ENCODE results near the gene TUBB8B. TPM values are rescaled to one million over a fixed set of nuclear protein-coding genes. Genes with fewer than 3 reads are reported as not detected.
"Not testable (repeated sequence)": the region's sequence is repeated elsewhere in the genome, so short reads cannot be mapped to it uniquely, and the experiment has no call there.

TUBB8B gene
- polyA plus RNA-seq, 1 donor (not counting 4 experiments of a cell fraction or from before 2014, with no cell fraction given) = 0.30 TPM

DNA sequence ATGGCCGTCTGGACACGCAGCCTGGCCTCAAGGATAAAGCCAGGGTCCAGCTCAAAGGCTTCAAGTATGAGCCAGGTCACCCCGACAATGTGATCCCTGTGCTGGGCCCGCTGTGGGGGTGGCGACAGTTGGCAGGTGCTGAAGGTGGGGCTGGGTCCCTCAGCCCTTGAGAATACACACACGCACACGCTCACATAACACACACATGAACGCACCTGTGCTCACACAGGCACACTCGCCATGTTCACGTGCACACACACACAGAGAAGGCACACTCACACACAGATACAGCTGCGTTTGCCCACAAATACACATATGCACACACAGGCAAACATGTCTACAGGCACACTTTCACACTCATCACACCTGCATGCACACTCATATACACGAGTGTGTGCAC, 35.4 kb upstream of the TUBB8B start:
- H3K27me3 ChIP-seq (ENCODE audit: control insufficient read depth, extremely low read depth, insufficient read depth, low read length); H3K4me3 ChIP-seq (ENCODE audit: control insufficient read depth in 2 of 3, extremely low read depth in 1 of 3, insufficient read depth in 2 of 3, low read depth in 1 of 3, low read length in 3 of 3); H3K79me2 ChIP-seq (ENCODE audit: control insufficient read depth, insufficient read depth, low read length); dilution Hi-C loops (cut with MboI; ENCODE audit: extremely low pct_ligation_motif_present, low sequenced_read_pairs); H3K4me2 ChIP-seq (ENCODE audit: control insufficient read depth, extremely low read depth, insufficient read depth, low read depth, low read length); DNase-seq (ENCODE audit: low read depth, low spot score); FAIRE-seq; H4K20me1 ChIP-seq (ENCODE audit: control insufficient read depth, extremely low read depth, insufficient read depth, low read length); H3K4me1 ChIP-seq (ENCODE audit: control insufficient read depth, extremely low read depth, insufficient read depth, low read length); H3K27ac ChIP-seq (ENCODE audit: control insufficient read depth, insufficient read depth, low read length); H3K9me1 ChIP-seq (ENCODE audit: control insufficient read depth, extremely low read depth, insufficient read depth, low read length); H3K9ac ChIP-seq (ENCODE audit: control insufficient read depth, extremely low read depth, insufficient read depth, low read length); H3K36me3 ChIP-seq (ENCODE audit: control insufficient read depth in 2 of 2, extremely low read depth in 1 of 2, insufficient read depth in 2 of 2, low read length in 2 of 2); H3K9me3 ChIP-seq (ENCODE audit: control insufficient read depth, low read depth, low read length); H2AFZ ChIP-seq (ENCODE audit: control insufficient read depth, low read length): not testable (repeated sequence)

DNA sequence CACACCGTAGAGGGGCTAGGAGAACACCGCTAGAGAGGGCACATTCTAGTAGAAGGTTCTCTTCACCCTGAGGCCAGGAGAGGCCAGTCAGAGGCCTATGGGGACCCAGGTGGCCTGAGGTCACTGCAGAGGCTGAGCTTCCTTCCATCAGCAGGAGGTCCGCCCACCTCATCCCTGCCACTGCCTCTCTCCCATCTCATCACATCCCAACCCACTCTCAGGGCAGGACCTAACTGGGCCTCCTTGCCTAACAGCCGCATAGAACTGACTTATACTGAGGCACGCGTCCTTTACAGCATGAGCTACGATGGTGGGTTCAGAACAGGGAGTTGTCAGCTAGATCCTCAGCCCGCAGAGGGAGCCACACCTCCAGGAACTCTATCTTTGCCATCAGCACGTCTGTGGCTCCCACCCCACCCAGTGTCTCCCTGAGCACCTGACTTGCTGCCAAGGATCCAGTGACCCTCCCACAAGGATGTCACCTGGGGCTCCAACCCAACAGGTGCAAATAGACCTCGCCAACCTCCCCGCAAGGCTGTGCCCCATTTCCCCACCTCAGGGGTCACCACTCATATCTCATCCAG, 33.3 kb upstream of the TUBB8B start:
- H4K20me1 ChIP-seq (ENCODE audit: control insufficient read depth, extremely low read depth, insufficient read depth, low read length); H3K9me3 ChIP-seq (ENCODE audit: control insufficient read depth, low read depth, low read length); FAIRE-seq; DNase-seq (ENCODE audit: low read depth, low spot score); H3K36me3 ChIP-seq (ENCODE audit: control insufficient read depth in 2 of 2, extremely low read depth in 1 of 2, insufficient read depth in 2 of 2, low read length in 2 of 2); H3K27me3 ChIP-seq (ENCODE audit: control insufficient read depth, extremely low read depth, insufficient read depth, low read length); H3K79me2 ChIP-seq (ENCODE audit: control insufficient read depth, insufficient read depth, low read length); H3K9me1 ChIP-seq (ENCODE audit: control insufficient read depth, extremely low read depth, insufficient read depth, low read length); H3K9ac ChIP-seq (ENCODE audit: control insufficient read depth, extremely low read depth, insufficient read depth, low read length); H2AFZ ChIP-seq (ENCODE audit: control insufficient read depth, low read length); H3K4me2 ChIP-seq (ENCODE audit: control insufficient read depth, extremely low read depth, insufficient read depth, low read depth, low read length); dilution Hi-C loops (cut with MboI; ENCODE audit: extremely low pct_ligation_motif_present, low sequenced_read_pairs); H3K4me1 ChIP-seq (ENCODE audit: control insufficient read depth, extremely low read depth, insufficient read depth, low read length); H3K27ac ChIP-seq (ENCODE audit: control insufficient read depth, insufficient read depth, low read length); H3K4me3 ChIP-seq (ENCODE audit: control insufficient read depth in 2 of 3, extremely low read depth in 1 of 3, insufficient read depth in 2 of 3, low read depth in 1 of 3, low read length in 3 of 3): not testable (repeated sequence)

DNA sequence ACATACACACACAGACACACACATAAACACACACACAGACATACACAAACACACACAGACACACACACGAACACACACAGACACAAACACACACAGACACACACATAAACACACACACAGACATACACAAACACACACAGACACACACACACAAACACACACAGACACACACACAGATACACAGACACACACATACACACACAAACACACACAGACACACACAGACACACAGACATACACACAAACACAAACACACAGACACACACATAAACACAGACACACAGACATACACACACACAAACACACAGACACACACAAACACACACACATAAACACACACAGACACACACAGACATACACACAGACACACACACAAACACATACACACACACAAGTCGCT, 31.5 kb upstream of the TUBB8B start:
- H3K9me3 ChIP-seq (ENCODE audit: control insufficient read depth, low read depth, low read length); H3K4me3 ChIP-seq (ENCODE audit: control insufficient read depth in 2 of 3, extremely low read depth in 1 of 3, insufficient read depth in 2 of 3, low read depth in 1 of 3, low read length in 3 of 3); H3K4me1 ChIP-seq (ENCODE audit: control insufficient read depth, extremely low read depth, insufficient read depth, low read length); H4K20me1 ChIP-seq (ENCODE audit: control insufficient read depth, extremely low read depth, insufficient read depth, low read length); H3K27ac ChIP-seq (ENCODE audit: control insufficient read depth, insufficient read depth, low read length); H3K9ac ChIP-seq (ENCODE audit: control insufficient read depth, extremely low read depth, insufficient read depth, low read length); H3K4me2 ChIP-seq (ENCODE audit: control insufficient read depth, extremely low read depth, insufficient read depth, low read depth, low read length); FAIRE-seq; H3K79me2 ChIP-seq (ENCODE audit: control insufficient read depth, insufficient read depth, low read length); DNase-seq (ENCODE audit: low read depth, low spot score); H3K36me3 ChIP-seq (ENCODE audit: control insufficient read depth in 2 of 2, extremely low read depth in 1 of 2, insufficient read depth in 2 of 2, low read length in 2 of 2); H3K27me3 ChIP-seq (ENCODE audit: control insufficient read depth, extremely low read depth, insufficient read depth, low read length); dilution Hi-C loops (cut with MboI; ENCODE audit: extremely low pct_ligation_motif_present, low sequenced_read_pairs); H3K9me1 ChIP-seq (ENCODE audit: control insufficient read depth, extremely low read depth, insufficient read depth, low read length); H2AFZ ChIP-seq (ENCODE audit: control insufficient read depth, low read length): not testable (repeated sequence)

DNA sequence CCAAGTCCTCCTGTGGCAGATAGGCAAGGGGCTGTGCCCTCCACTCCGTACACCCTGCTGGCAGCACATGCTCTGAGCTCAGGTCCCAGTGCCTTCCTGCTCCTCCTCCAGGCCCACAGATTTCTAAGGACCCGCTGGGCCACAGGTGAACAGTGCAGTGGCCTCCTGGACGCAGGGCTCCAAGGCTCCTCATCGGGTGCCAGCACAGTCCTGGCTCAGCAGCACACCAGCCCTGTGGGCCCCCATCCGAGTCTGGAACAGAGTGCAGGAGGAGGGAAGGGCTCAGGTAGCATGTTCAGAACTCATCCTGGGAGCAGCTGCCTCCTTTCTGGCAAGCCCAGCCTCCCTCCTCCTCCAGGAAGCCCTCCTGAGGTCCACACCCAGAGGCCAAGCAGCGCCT, 30.8 kb upstream of the TUBB8B start:
- H3K9ac ChIP-seq (ENCODE audit: control insufficient read depth, extremely low read depth, insufficient read depth, low read length); H2AFZ ChIP-seq (ENCODE audit: control insufficient read depth, low read length); H3K27ac ChIP-seq (ENCODE audit: control insufficient read depth, insufficient read depth, low read length); H3K4me3 ChIP-seq (ENCODE audit: control insufficient read depth in 2 of 3, extremely low read depth in 1 of 3, insufficient read depth in 2 of 3, low read depth in 1 of 3, low read length in 3 of 3); H4K20me1 ChIP-seq (ENCODE audit: control insufficient read depth, extremely low read depth, insufficient read depth, low read length); H3K27me3 ChIP-seq (ENCODE audit: control insufficient read depth, extremely low read depth, insufficient read depth, low read length); H3K4me1 ChIP-seq (ENCODE audit: control insufficient read depth, extremely low read depth, insufficient read depth, low read length); DNase-seq (ENCODE audit: low read depth, low spot score); FAIRE-seq; H3K9me3 ChIP-seq (ENCODE audit: control insufficient read depth, low read depth, low read length); H3K36me3 ChIP-seq (ENCODE audit: control insufficient read depth in 2 of 2, extremely low read depth in 1 of 2, insufficient read depth in 2 of 2, low read length in 2 of 2); H3K9me1 ChIP-seq (ENCODE audit: control insufficient read depth, extremely low read depth, insufficient read depth, low read length); dilution Hi-C loops (cut with MboI; ENCODE audit: extremely low pct_ligation_motif_present, low sequenced_read_pairs); H3K4me2 ChIP-seq (ENCODE audit: control insufficient read depth, extremely low read depth, insufficient read depth, low read depth, low read length); H3K79me2 ChIP-seq (ENCODE audit: control insufficient read depth, insufficient read depth, low read length): not testable (repeated sequence)

DNA sequence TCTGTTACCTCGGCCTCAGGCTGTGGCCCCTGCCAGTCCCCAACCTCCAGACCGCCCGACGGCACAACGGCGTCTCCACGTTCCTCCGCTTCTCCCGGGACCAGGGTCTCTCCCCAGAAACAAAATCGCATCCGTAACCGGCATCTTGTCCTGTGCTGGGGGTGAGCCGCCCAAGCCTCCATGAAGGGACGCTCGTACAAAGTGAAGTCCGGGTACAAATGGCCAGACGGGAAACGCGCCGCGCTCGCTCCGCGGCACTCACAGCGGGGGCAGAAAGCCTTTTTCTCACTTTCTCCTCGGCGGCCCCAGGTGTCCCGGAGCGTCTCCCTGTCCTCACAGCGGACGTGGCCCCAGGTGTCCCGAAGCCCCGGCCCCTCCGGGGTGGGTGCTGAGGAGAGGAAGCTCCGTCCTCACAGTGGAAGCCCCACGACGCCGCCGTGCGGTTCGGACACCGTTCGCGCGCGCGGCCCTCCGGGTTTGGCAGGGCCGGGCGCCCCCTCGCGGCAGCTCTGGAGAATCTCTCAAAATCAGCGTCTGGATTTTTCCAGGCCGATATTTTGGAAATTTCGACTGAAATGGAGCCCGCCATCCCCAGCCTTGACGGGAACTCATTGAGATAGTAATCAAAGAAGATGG, 26.2 kb upstream of the TUBB8B start:
- H3K27me3 ChIP-seq (ENCODE audit: control insufficient read depth, extremely low read depth, insufficient read depth, low read length); FAIRE-seq; H3K4me3 ChIP-seq (ENCODE audit: control insufficient read depth in 2 of 3, extremely low read depth in 1 of 3, insufficient read depth in 2 of 3, low read depth in 1 of 3, low read length in 3 of 3); H3K27ac ChIP-seq (ENCODE audit: control insufficient read depth, insufficient read depth, low read length); DNase-seq (ENCODE audit: low read depth, low spot score); H3K36me3 ChIP-seq (ENCODE audit: control insufficient read depth in 2 of 2, extremely low read depth in 1 of 2, insufficient read depth in 2 of 2, low read length in 2 of 2); H3K4me2 ChIP-seq (ENCODE audit: control insufficient read depth, extremely low read depth, insufficient read depth, low read depth, low read length); H3K79me2 ChIP-seq (ENCODE audit: control insufficient read depth, insufficient read depth, low read length); H3K4me1 ChIP-seq (ENCODE audit: control insufficient read depth, extremely low read depth, insufficient read depth, low read length); H4K20me1 ChIP-seq (ENCODE audit: control insufficient read depth, extremely low read depth, insufficient read depth, low read length); H2AFZ ChIP-seq (ENCODE audit: control insufficient read depth, low read length); H3K9me3 ChIP-seq (ENCODE audit: control insufficient read depth, low read depth, low read length); H3K9me1 ChIP-seq (ENCODE audit: control insufficient read depth, extremely low read depth, insufficient read depth, low read length); dilution Hi-C loops (cut with MboI; ENCODE audit: extremely low pct_ligation_motif_present, low sequenced_read_pairs); H3K9ac ChIP-seq (ENCODE audit: control insufficient read depth, extremely low read depth, insufficient read depth, low read length): not testable (repeated sequence)
